WTC11 (cell line): Measurements from ENCODE around the gene FBXL7. TPM values are rescaled to one million over a fixed set of nuclear protein-coding genes. Genes with fewer than 3 reads are reported as not detected.

Experiments used
- ATAC-seq: fragments of 200-7000 bp; cut with Tn5 transposase; 2 replicates; pipeline ENCODE4 v1.10.0; 2021; ENCODE audit warnings: mild to moderate bottlenecking, moderate library complexity
- CTCF ChIA-PET: fragments of 300-600 bp; sonication (Branson Sonifier 250); formaldehyde crosslinking; loops from one replicate; lab custom pipeline; 2021; ENCODE audit warnings: antibody characterized with exemption; lab: Charles Lee
- POLR2A ChIA-PET: fragments of 350-600 bp; sonication (Branson Sonifier 250); formaldehyde crosslinking; loops from one replicate; lab custom pipeline; 2021; ENCODE audit warnings: antibody characterized with exemption; lab: Charles Lee
- DNase-seq: peaks from one replicate; pipeline ENCODE4 v3.0.0; 2021; ENCODE audit warnings: low spot score
- H3K27ac Mint-ChIP-seq: 2 replicates; pipeline ENCODE4 v1.8.0; 2021; ENCODE audit warnings: mixed read lengths
- H3K27me3 Mint-ChIP-seq: 2 replicates; pipeline ENCODE4 v1.8.0; 2021; ENCODE audit warnings: low read depth, mild to moderate bottlenecking, moderate library complexity, mixed read lengths
- H3K36me3 Mint-ChIP-seq: 2 replicates; pipeline ENCODE4 v1.8.0; 2021; ENCODE audit warnings: mixed read lengths
- H3K4me1 Mint-ChIP-seq: 2 replicates; pipeline ENCODE4 v1.8.0; 2022; ENCODE audit warnings: mixed read lengths
- H3K4me3 Mint-ChIP-seq: 2 replicates; pipeline ENCODE4 v1.8.0; 2021; ENCODE audit warnings: mild to moderate bottlenecking, moderate library complexity, mixed read lengths
- H3K9me3 Mint-ChIP-seq: 2 replicates; pipeline ENCODE4 v1.8.0; 2021; ENCODE audit warnings: mixed read lengths
- AFF4 ChIP-seq: sonication (generic); formaldehyde crosslinking; IDR thresholded peaks from 2 replicates; pipeline ENCODE4 v1.8.1; 2023; ENCODE audit warnings: mild to moderate bottlenecking, missing genetic modification reagents, borderline replicate concordance
- ATF1 ChIP-seq: sonication (generic); formaldehyde crosslinking; IDR thresholded peaks from 2 replicates; pipeline ENCODE4 v1.8.1; 2023; ENCODE audit warnings: mild to moderate bottlenecking, moderate library complexity, missing genetic modification reagents
- FOXP1 ChIP-seq: sonication (generic); formaldehyde crosslinking; IDR thresholded peaks from 2 replicates; pipeline ENCODE4 v1.8.0; 2022; ENCODE audit warnings: missing genetic modification reagents, mild to moderate bottlenecking, moderate library complexity, borderline replicate concordance
- GABPB1 ChIP-seq: sonication (generic); formaldehyde crosslinking; IDR thresholded peaks from 2 replicates; pipeline ENCODE4 v1.8.1; 2023; ENCODE audit warnings: mild to moderate bottlenecking, missing genetic modification reagents
- HMGA2 ChIP-seq: fragments of 250-450 bp; sonication (Bioruptor Pico); IDR thresholded peaks from 2 replicates; pipeline ENCODE4 v1.4.0; 2021; ENCODE audit warnings: mild to moderate bottlenecking, moderate library complexity
- HMGXB4 ChIP-seq: sonication (generic); formaldehyde crosslinking; IDR thresholded peaks from 2 replicates; pipeline ENCODE4 v1.8.1; 2023; ENCODE audit warnings: mild to moderate bottlenecking, moderate library complexity, missing genetic modification reagents
- IRF1 ChIP-seq: sonication (generic); formaldehyde crosslinking; IDR thresholded peaks from 2 replicates; pipeline ENCODE4 v1.8.0; 2023; ENCODE audit warnings: missing genetic modification reagents
- JAZF1 ChIP-seq: fragments of 250-450 bp; sonication (Bioruptor Pico); IDR thresholded peaks from 2 replicates; pipeline ENCODE4 v1.9.0; 2021; ENCODE audit warnings: moderate library complexity, mild to moderate bottlenecking, inconsistent platforms
- JUN ChIP-seq: sonication (generic); formaldehyde crosslinking; IDR thresholded peaks from 2 replicates; pipeline ENCODE4 v1.8.0; 2023; ENCODE audit warnings: mild to moderate bottlenecking, missing genetic modification reagents
- KAT7 ChIP-seq: sonication (generic); formaldehyde crosslinking; IDR thresholded peaks from 2 replicates; pipeline ENCODE4 v1.8.1; 2023; ENCODE audit warnings: missing genetic modification reagents, mild to moderate bottlenecking, borderline replicate concordance
- MLX ChIP-seq: sonication (generic); formaldehyde crosslinking; IDR thresholded peaks from 2 replicates; pipeline ENCODE4 v1.8.1; 2023; ENCODE audit warnings: mild to moderate bottlenecking, missing genetic modification reagents, moderate library complexity
- NFATC4 ChIP-seq: fragments of 250-450 bp; sonication (Bioruptor Pico); IDR thresholded peaks from 2 replicates; pipeline ENCODE4 v1.9.0; 2021; ENCODE audit warnings: mild to moderate bottlenecking
- NFE2L1 ChIP-seq: sonication (generic); formaldehyde crosslinking; IDR thresholded peaks from 2 replicates; pipeline ENCODE4 v1.8.1; 2023; ENCODE audit warnings: missing genetic modification reagents
- PRRX2 ChIP-seq: fragments of 250-450 bp; sonication (Bioruptor Pico); IDR thresholded peaks from 2 replicates; pipeline ENCODE4 v1.8.0; 2021; ENCODE audit warnings: mild to moderate bottlenecking
- RORB ChIP-seq: fragments of 250-450 bp; sonication (Bioruptor Pico); IDR thresholded peaks from 2 replicates; pipeline ENCODE4 v1.9.0; 2021; ENCODE audit warnings: mild to moderate bottlenecking
- SOX15 ChIP-seq: fragments of 250-450 bp; sonication (Bioruptor Pico); IDR thresholded peaks from 2 replicates; pipeline ENCODE4 v1.9.0; 2021; ENCODE audit warnings: mild to moderate bottlenecking
- TEAD1 ChIP-seq: sonication (generic); formaldehyde crosslinking; IDR thresholded peaks from 2 replicates; pipeline ENCODE4 v1.8.0; 2022; ENCODE audit warnings: mild to moderate bottlenecking, missing genetic modification reagents
- TP53 ChIP-seq: sonication (generic); formaldehyde crosslinking; IDR thresholded peaks from 2 replicates; pipeline ENCODE4 v1.8.1; 2023; ENCODE audit warnings: mild to moderate bottlenecking, missing genetic modification reagents
- ZNF263 ChIP-seq: sonication (generic); formaldehyde crosslinking; IDR thresholded peaks from 2 replicates; pipeline ENCODE4 v1.8.1; 2022; ENCODE audit warnings: low read depth, mild to moderate bottlenecking, moderate library complexity, missing genetic modification reagents
- ZNF416 ChIP-seq: fragments of 250-450 bp; sonication (Bioruptor Pico); IDR thresholded peaks from 2 replicates; pipeline ENCODE4 v1.9.0; 2021; ENCODE audit warnings: mild to moderate bottlenecking, inconsistent platforms
- total RNA-seq: library from RNA; stranded (reverse); gene quantifications from 3 replicates; pipeline ENCODE4 v1.2.3, GENCODE V29; 2021
- TF ChIP-seq, protein P1 (sequence below): sonication (generic); formaldehyde crosslinking; IDR thresholded peaks from 2 replicates; pipeline ENCODE4 v1.8.0; 2022; ENCODE audit warnings: mild to moderate bottlenecking, missing genetic modification reagents
- TF ChIP-seq, protein P2 (sequence below): sonication (generic); formaldehyde crosslinking; IDR thresholded peaks from 2 replicates; pipeline ENCODE4 v1.8.0; 2022; ENCODE audit warnings: mild to moderate bottlenecking, missing genetic modification reagents
- TF ChIP-seq, protein P3 (sequence below): sonication (generic); formaldehyde crosslinking; IDR thresholded peaks from 2 replicates; pipeline ENCODE4 v1.8.0; 2022; ENCODE audit warnings: missing genetic modification reagents

The FBXL7 gene
- total RNA-seq, 1 experiment from 2014 or later, result 13.8 TPM

- H3K27ac Mint-ChIP-seq, result no peak overlapping the region
- no peak for DNase-seq
- no peaks in the 10 kb centered on the region for H3K27me3 Mint-ChIP-seq
- no peaks in the 10 kb centered on the region for H3K9me3 Mint-ChIP-seq
- no peak for TF ChIP-seq FOXP1 (CRISPR knock-in tag)
- TF ChIP-seq TEAD1, result no peak
- TF ChIP-seq, protein P1, sequence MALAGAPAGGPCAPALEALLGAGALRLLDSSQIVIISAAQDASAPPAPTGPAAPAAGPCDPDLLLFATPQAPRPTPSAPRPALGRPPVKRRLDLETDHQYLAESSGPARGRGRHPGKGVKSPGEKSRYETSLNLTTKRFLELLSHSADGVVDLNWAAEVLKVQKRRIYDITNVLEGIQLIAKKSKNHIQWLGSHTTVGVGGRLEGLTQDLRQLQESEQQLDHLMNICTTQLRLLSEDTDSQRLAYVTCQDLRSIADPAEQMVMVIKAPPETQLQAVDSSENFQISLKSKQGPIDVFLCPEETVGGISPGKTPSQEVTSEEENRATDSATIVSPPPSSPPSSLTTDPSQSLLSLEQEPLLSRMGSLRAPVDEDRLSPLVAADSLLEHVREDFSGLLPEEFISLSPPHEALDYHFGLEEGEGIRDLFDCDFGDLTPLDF (CRISPR knock-in tag), result no peak
- TF ChIP-seq ZNF263, result no peak
- TF ChIP-seq JAZF1 (CRISPR knock-in tag), result no peak
- TF ChIP-seq, all 79 proteins: peak for 0
- peaks cover 10% of the 10 kb centered on the region for H3K4me1 Mint-ChIP-seq
- no peak for ATAC-seq
- ChIA-PET POLR2A (no interaction called here), CTCF (no interaction called here)
- H3K4me3 Mint-ChIP-seq, result no peak overlapping the region
- H3K36me3 Mint-ChIP-seq, result no peaks in the 10 kb centered on the region
Observed at GRCh38 chr5:15897656-15898055, 397.7 kb downstream of the FBXL7 start.

DNA sequence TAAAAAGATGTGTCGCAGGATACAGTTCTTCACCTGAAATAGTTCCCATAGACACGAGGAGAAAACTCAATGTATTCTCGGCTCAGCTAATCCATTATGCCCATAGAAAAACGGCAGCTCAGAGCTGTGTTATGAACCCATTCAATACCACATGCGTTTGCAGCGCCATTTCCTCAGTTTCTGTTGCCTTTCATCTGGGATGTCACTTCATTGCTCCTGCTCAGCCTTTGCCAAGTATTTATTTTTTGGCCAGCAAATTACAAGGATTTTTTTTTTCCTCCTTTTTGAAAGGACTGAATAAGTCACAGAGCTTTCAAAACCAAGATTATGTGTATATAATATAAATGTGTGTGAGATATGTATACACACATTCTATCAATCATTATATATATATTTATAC, 398.7 kb downstream of the FBXL7 start:
- no peaks in the 10 kb centered on the region for H3K9me3 Mint-ChIP-seq
- POLR2A ChIA-PET, result no interaction called here
- H3K4me3 Mint-ChIP-seq, result no peak overlapping the region
- no peak for DNase-seq
- CTCF ChIA-PET, result no interaction called here
- H3K27ac Mint-ChIP-seq, result no peak overlapping the region
- H3K4me1 Mint-ChIP-seq, result peaks cover 10% of the 10 kb centered on the region
- H3K27me3 Mint-ChIP-seq, result no peaks in the 10 kb centered on the region
- no peak for ATAC-seq
- H3K36me3 Mint-ChIP-seq, result no peaks in the 10 kb centered on the region
- TF ChIP-seq SOX15 (CRISPR knock-in tag), result no peak
- no peak for TF ChIP-seq ATF1 (CRISPR knock-in tag)
- no peak for TF ChIP-seq HMGA2
- no peak for TF ChIP-seq NFATC4
- TF ChIP-seq, protein P2, sequence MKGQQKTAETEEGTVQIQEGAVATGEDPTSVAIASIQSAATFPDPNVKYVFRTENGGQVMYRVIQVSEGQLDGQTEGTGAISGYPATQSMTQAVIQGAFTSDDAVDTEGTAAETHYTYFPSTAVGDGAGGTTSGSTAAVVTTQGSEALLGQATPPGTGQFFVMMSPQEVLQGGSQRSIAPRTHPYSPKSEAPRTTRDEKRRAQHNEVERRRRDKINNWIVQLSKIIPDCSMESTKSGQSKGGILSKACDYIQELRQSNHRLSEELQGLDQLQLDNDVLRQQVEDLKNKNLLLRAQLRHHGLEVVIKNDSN (CRISPR knock-in tag), result no peak
- TF ChIP-seq ZNF416 (CRISPR knock-in tag), result no peak
- no peak for TF ChIP-seq NFE2L1 (CRISPR knock-in tag)
- TF ChIP-seq RORB (CRISPR knock-in tag), result no peak
- TF ChIP-seq, protein P3, sequence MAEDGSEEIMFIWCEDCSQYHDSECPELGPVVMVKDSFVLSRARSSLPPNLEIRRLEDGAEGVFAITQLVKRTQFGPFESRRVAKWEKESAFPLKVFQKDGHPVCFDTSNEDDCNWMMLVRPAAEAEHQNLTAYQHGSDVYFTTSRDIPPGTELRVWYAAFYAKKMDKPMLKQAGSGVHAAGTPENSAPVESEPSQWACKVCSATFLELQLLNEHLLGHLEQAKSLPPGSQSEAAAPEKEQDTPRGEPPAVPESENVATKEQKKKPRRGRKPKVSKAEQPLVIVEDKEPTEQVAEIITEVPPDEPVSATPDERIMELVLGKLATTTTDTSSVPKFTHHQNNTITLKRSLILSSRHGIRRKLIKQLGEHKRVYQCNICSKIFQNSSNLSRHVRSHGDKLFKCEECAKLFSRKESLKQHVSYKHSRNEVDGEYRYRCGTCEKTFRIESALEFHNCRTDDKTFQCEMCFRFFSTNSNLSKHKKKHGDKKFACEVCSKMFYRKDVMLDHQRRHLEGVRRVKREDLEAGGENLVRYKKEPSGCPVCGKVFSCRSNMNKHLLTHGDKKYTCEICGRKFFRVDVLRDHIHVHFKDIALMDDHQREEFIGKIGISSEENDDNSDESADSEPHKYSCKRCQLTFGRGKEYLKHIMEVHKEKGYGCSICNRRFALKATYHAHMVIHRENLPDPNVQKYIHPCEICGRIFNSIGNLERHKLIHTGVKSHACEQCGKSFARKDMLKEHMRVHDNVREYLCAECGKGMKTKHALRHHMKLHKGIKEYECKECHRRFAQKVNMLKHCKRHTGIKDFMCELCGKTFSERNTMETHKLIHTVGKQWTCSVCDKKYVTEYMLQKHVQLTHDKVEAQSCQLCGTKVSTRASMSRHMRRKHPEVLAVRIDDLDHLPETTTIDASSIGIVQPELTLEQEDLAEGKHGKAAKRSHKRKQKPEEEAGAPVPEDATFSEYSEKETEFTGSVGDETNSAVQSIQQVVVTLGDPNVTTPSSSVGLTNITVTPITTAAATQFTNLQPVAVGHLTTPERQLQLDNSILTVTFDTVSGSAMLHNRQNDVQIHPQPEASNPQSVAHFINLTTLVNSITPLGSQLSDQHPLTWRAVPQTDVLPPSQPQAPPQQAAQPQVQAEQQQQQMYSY, result no peak
- TF ChIP-seq, protein P1 (CRISPR knock-in tag), result no peak
- no peak for TF ChIP-seq PRRX2 (CRISPR knock-in tag)
- no peak for TF ChIP-seq AFF4 (CRISPR knock-in tag)
- TF ChIP-seq MLX (CRISPR knock-in tag), result no peak
- no peak for TF ChIP-seq GABPB1 (CRISPR knock-in tag)
- no peak for TF ChIP-seq HMGXB4 (CRISPR knock-in tag)
- TF ChIP-seq TP53 (CRISPR knock-in tag), result no peak
- no peak for TF ChIP-seq KAT7 (CRISPR knock-in tag)
- no peak for TF ChIP-seq JUN (CRISPR knock-in tag)
- TF ChIP-seq IRF1 (CRISPR knock-in tag), result no peak
